HEK293 (cell line): Measurements from ENCODE around the gene LRCH1.
A peak's percentile ranks its signal among the peaks of the same experiment; 100 is the strongest.

ENCODE experiments used
- CTCF ChIA-PET: fragments of 350-600 bp; formaldehyde crosslinking; extraction: SDS; loops from one replicate; lab custom pipeline; 2021; ENCODE audit warnings: antibody characterized with exemption; lab: Yijun Ruan, JAX
- POLR2A ChIA-PET: fragments of 300-600 bp; formaldehyde crosslinking; extraction: SDS; loops from one replicate; lab custom pipeline; 2020; ENCODE audit warnings: antibody characterized with exemption, inconsistent platforms; lab: Yijun Ruan, JAX
- H3K27ac ChIP-seq: fragments of 200-500 bp; sonication (Bioruptor generic); 2 replicates; pipeline ENCODE4 v1.5.1; 2014; ENCODE audit warnings: low read depth, low read length, control low read depth, inconsistent platforms; ENCODE audit errors: extremely low read depth
- H3K36me3 ChIP-seq, 2 experiments: fragments of 200-500 bp in 1 of 2; sonication (Bioruptor generic) in 1 of 2; 1 replicate in 1 of 2; 2 replicates in 1 of 2; pipeline ENCODE4 v1.5.1; 2014 to 2017; ENCODE audit warnings: inconsistent platforms in 2 of 2, low read length in 2 of 2; ENCODE audit not compliant: control insufficient read depth in 2 of 2, insufficient read depth in 1 of 2
- H3K4me1 ChIP-seq: fragments of 200-500 bp; sonication (Bioruptor generic); 2 replicates; pipeline ENCODE4 v1.5.1; 2014; ENCODE audit warnings: mild to moderate bottlenecking, low read length, inconsistent platforms; ENCODE audit not compliant: control insufficient read depth, insufficient read depth
- H3K4me3 ChIP-seq: 2 replicates; pipeline ENCODE4 v1.5.1; 2011; ENCODE audit warnings: low read depth, mild to moderate bottlenecking, control low read depth, low read length, moderate library complexity
- H3K9me3 ChIP-seq: fragments of 200-500 bp; sonication (Bioruptor generic); 2 replicates; pipeline ENCODE4 v1.5.1; 2014; ENCODE audit warnings: low read depth, low read length, inconsistent platforms; ENCODE audit not compliant: control insufficient read depth, insufficient read depth
- ELK4 ChIP-seq: IDR thresholded peaks from 2 replicates; pipeline ENCODE4 v1.6.1; 2011; ENCODE audit warnings: mild to moderate bottlenecking, low read depth, low read length, borderline replicate concordance
- FEZF1 ChIP-seq: fragments of 450-650 bp; formaldehyde crosslinking; IDR thresholded peaks from 2 replicates; pipeline ENCODE4 v1.5.1; 2016; ENCODE audit warnings: missing biosample characterization, missing genetic modification characterization
- HOXC10 ChIP-seq: sonication (generic); formaldehyde crosslinking; IDR thresholded peaks from 2 replicates; pipeline ENCODE4 v1.8.1; 2023; ENCODE audit warnings: mild to moderate bottlenecking, missing genetic modification reagents
- KLF9 ChIP-seq: fragments of 450-650 bp; formaldehyde crosslinking; IDR thresholded peaks from 2 replicates; pipeline ENCODE4 v1.5.1; 2016; ENCODE audit warnings: missing biosample characterization, missing genetic modification characterization, low read depth
- MYNN ChIP-seq: fragments of 450-650 bp; formaldehyde crosslinking; IDR thresholded peaks from 2 replicates; pipeline ENCODE4 v1.5.1; 2016; ENCODE audit warnings: missing biosample characterization, missing genetic modification characterization, borderline replicate concordance
- OSR2 ChIP-seq: fragments of 450-650 bp; formaldehyde crosslinking; IDR thresholded peaks from 2 replicates; pipeline ENCODE4 v1.5.1; 2016; ENCODE audit warnings: missing biosample characterization, missing genetic modification characterization
- WT1 ChIP-seq: fragments of 450-650 bp; formaldehyde crosslinking; IDR thresholded peaks from 2 replicates; pipeline ENCODE4 v1.5.1; 2016; ENCODE audit warnings: missing biosample characterization, missing genetic modification characterization
- YY1 ChIP-seq: fragments of 450-650 bp; formaldehyde crosslinking; IDR thresholded peaks from 2 replicates; pipeline ENCODE4 v1.5.1; 2018; ENCODE audit warnings: missing biosample characterization, missing genetic modification characterization
- ZBTB8A ChIP-seq: fragments of 450-650 bp; formaldehyde crosslinking; IDR thresholded peaks from 2 replicates; pipeline ENCODE4 v1.5.1; 2016; ENCODE audit warnings: missing biosample characterization, missing genetic modification characterization
- ZEB2 ChIP-seq: fragments of 450-650 bp; formaldehyde crosslinking; IDR thresholded peaks from 2 replicates; pipeline ENCODE4 v1.5.1; 2016; ENCODE audit warnings: missing biosample characterization, missing genetic modification characterization
- ZFP37 ChIP-seq: fragments of 450-650 bp; formaldehyde crosslinking; IDR thresholded peaks from 2 replicates; pipeline ENCODE4 v1.5.1; 2016; ENCODE audit warnings: missing biosample characterization, missing genetic modification characterization
- ZNF169 ChIP-seq: fragments of 450-650 bp; formaldehyde crosslinking; IDR thresholded peaks from 2 replicates; pipeline ENCODE4 v1.5.1; 2016; ENCODE audit warnings: missing biosample characterization, missing genetic modification characterization
- ZNF2 ChIP-seq: fragments of 450-650 bp; formaldehyde crosslinking; IDR thresholded peaks from 2 replicates; pipeline ENCODE4 v1.5.1; 2016; ENCODE audit warnings: missing biosample characterization, missing genetic modification characterization
- ZNF350 ChIP-seq: fragments of 450-650 bp; formaldehyde crosslinking; IDR thresholded peaks from 2 replicates; pipeline ENCODE4 v1.5.0; 2017; ENCODE audit warnings: missing biosample characterization, mild to moderate bottlenecking, missing genetic modification characterization
- ZNF366 ChIP-seq: fragments of 450-650 bp; formaldehyde crosslinking; conservative IDR thresholded peaks from 2 replicates; pipeline ENCODE4 v1.5.1; 2016; ENCODE audit warnings: missing biosample characterization, missing genetic modification characterization
- ZNF37A ChIP-seq: fragments of 450-650 bp; IDR thresholded peaks from 2 replicates; pipeline ENCODE4 v1.5.1; 2018; ENCODE audit warnings: missing biosample characterization, missing genetic modification characterization
- ZNF513 ChIP-seq: fragments of 450-650 bp; IDR thresholded peaks from 2 replicates; pipeline ENCODE4 v1.5.1; 2018; ENCODE audit warnings: missing biosample characterization, missing genetic modification characterization
- ZNF701 ChIP-seq: fragments of 450-650 bp; formaldehyde crosslinking; IDR thresholded peaks from 2 replicates; pipeline ENCODE4 v1.5.1; 2016; ENCODE audit warnings: missing biosample characterization, missing genetic modification characterization
- ZNF76 ChIP-seq: fragments of 450-650 bp; formaldehyde crosslinking; IDR thresholded peaks from 2 replicates; pipeline ENCODE4; 2016; ENCODE audit warnings: low read depth, missing biosample characterization, missing genetic modification characterization, borderline replicate concordance
- ZNF843 ChIP-seq: fragments of 450-650 bp; formaldehyde crosslinking; IDR thresholded peaks from 2 replicates; pipeline ENCODE4 v1.5.1; 2016; ENCODE audit warnings: missing biosample characterization, missing genetic modification characterization
- ZSCAN16 ChIP-seq: fragments of 450-650 bp; formaldehyde crosslinking; IDR thresholded peaks from 2 replicates; pipeline ENCODE4 v1.5.1; 2016; ENCODE audit warnings: missing biosample characterization, missing genetic modification characterization
- TF ChIP-seq, protein P1 (sequence below): fragments of 450-650 bp; formaldehyde crosslinking; IDR thresholded peaks from 2 replicates; pipeline ENCODE4 v1.5.1; 2016; ENCODE audit warnings: missing biosample characterization, missing genetic modification characterization
- TF ChIP-seq, protein P2 (sequence below): fragments of 450-650 bp; formaldehyde crosslinking; IDR thresholded peaks from 2 replicates; pipeline ENCODE4 v1.5.1; 2017; ENCODE audit warnings: missing biosample characterization, missing genetic modification characterization
- TF ChIP-seq, protein P3 (sequence below): fragments of 450-650 bp; formaldehyde crosslinking; IDR thresholded peaks from 2 replicates; pipeline ENCODE4 v1.5.0; 2017; ENCODE audit warnings: missing biosample characterization, missing genetic modification characterization, borderline replicate concordance

LRCH1 gene

GRCh38 chr13:46649816-46650215 is 96.8 kb downstream of the LRCH1 start:
- Histone ChIP-seq H3K36me3 (no peaks in the 10 kb centered on the region), H3K27ac (no peak overlapping the region), H3K9me3 (no peaks in the 10 kb centered on the region)
- TF ChIP-seq, protein P1, sequence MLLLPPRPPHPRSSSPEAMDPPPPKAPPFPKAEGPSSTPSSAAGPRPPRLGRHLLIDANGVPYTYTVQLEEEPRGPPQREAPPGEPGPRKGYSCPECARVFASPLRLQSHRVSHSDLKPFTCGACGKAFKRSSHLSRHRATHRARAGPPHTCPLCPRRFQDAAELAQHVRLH (tag by site-specific recombination) = no peak
- TF ChIP-seq, all 188 proteins: peak for 0
- POLR2A ChIA-PET = no interaction called here
- CTCF ChIA-PET = no interaction called here
- H3K4me3 ChIP-seq = no peak overlapping the region
- H3K4me1 ChIP-seq = peaks cover 4% of the 10 kb centered on the region

DNA sequence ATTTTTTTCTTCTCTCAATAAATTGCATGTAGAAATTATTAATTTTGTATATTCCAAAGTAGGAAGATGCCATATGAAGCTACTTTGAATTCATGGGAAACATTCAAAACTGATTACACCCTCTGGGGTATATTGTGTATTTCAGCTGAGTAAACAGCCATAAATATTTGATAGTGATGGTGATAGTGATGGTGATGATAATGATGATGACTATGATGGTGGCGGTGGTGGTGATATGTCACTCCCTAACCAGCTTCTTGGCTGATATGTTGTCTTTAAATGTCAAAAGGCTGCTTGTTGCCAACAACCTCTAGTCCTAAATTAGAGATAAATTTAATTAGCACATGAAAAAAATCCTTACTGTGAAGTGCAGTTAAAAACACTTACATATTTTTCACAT is 102.0 kb downstream of the LRCH1 start:
- Histone ChIP-seq H3K9me3 (no peaks in the 10 kb centered on the region), H3K4me3 (no peak overlapping the region), H3K27ac (no peak overlapping the region), H3K36me3 (no peaks in the 10 kb centered on the region), H3K4me1 (peaks cover 4% of the 10 kb centered on the region; the same call in 1 of the 2 replicates)
- no peak for TF ChIP-seq ZNF350
- TF ChIP-seq ZNF37A (tag by site-specific recombination) = no peak
- TF ChIP-seq ZNF366 (tag by site-specific recombination) = no peak
- peak; percentile 54; the same call in 1 of the 2 replicates for TF ChIP-seq ZNF513
- no peak for TF ChIP-seq KLF9 (tag by site-specific recombination)
- TF ChIP-seq ZSCAN16 (tag by site-specific recombination) = no peak
- ChIA-PET CTCF (interaction anchor here (1.1 kb wide), 1 partner anchor 17 kb away, joined by 3 read pairs; no protein-coding TSS in a partner anchor), POLR2A (no interaction called here)

GRCh38 chr13:46655377-46656180 is 102.6 kb downstream of the LRCH1 start:
- no peaks in the 10 kb centered on the region for H3K9me3 ChIP-seq
- POLR2A ChIA-PET = no interaction called here
- CTCF ChIA-PET = interaction anchor here (1.1 kb wide), 1 partner anchor 17 kb away, joined by 3 read pairs; no protein-coding TSS in a partner anchor
- no peak overlapping the region for H3K27ac ChIP-seq
- H3K4me1 ChIP-seq = peaks cover 4% of the 10 kb centered on the region; the same call in 1 of the 2 replicates
- no peak overlapping the region for H3K4me3 ChIP-seq
- no peaks in the 10 kb centered on the region for H3K36me3 ChIP-seq
- TF ChIP-seq, protein P2, sequence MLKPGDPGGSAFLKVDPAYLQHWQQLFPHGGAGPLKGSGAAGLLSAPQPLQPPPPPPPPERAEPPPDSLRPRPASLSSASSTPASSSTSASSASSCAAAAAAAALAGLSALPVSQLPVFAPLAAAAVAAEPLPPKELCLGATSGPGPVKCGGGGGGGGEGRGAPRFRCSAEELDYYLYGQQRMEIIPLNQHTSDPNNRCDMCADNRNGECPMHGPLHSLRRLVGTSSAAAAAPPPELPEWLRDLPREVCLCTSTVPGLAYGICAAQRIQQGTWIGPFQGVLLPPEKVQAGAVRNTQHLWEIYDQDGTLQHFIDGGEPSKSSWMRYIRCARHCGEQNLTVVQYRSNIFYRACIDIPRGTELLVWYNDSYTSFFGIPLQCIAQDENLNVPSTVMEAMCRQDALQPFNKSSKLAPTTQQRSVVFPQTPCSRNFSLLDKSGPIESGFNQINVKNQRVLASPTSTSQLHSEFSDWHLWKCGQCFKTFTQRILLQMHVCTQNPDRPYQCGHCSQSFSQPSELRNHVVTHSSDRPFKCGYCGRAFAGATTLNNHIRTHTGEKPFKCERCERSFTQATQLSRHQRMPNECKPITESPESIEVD (tag by site-specific recombination) = peak; percentile 80
- no peak for TF ChIP-seq ZNF2
- TF ChIP-seq ZEB2 (tag by site-specific recombination) = 0 out of 2 replicates have a peak, but pooled peaks have one; percentile 32
- TF ChIP-seq FEZF1 = peak; percentile 85
- 0 out of 2 replicates have a peak, but pooled peaks have one; percentile 26 for TF ChIP-seq ZNF843 (tag by site-specific recombination)
- TF ChIP-seq ZFP37 (tag by site-specific recombination) = no peak
- no peak for TF ChIP-seq YY1 (tag by site-specific recombination)
- no peak for TF ChIP-seq ZNF169
- TF ChIP-seq, protein P3, sequence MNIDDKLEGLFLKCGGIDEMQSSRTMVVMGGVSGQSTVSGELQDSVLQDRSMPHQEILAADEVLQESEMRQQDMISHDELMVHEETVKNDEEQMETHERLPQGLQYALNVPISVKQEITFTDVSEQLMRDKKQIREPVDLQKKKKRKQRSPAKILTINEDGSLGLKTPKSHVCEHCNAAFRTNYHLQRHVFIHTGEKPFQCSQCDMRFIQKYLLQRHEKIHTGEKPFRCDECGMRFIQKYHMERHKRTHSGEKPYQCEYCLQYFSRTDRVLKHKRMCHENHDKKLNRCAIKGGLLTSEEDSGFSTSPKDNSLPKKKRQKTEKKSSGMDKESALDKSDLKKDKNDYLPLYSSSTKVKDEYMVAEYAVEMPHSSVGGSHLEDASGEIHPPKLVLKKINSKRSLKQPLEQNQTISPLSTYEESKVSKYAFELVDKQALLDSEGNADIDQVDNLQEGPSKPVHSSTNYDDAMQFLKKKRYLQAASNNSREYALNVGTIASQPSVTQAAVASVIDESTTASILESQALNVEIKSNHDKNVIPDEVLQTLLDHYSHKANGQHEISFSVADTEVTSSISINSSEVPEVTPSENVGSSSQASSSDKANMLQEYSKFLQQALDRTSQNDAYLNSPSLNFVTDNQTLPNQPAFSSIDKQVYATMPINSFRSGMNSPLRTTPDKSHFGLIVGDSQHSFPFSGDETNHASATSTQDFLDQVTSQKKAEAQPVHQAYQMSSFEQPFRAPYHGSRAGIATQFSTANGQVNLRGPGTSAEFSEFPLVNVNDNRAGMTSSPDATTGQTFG (tag by site-specific recombination) = no peak
- no peak for TF ChIP-seq HOXC10 (CRISPR knock-in tag)
- TF ChIP-seq ZNF76 = no peak
- TF ChIP-seq ZBTB8A = no peak
- TF ChIP-seq OSR2 (tag by site-specific recombination) = peak; percentile 42; the same call in 1 of the 2 replicates
- TF ChIP-seq ZNF366 (tag by site-specific recombination) = peak; percentile 31; the same call in 1 of the 2 replicates
- TF ChIP-seq ZNF701 (tag by site-specific recombination) = no peak
- TF ChIP-seq ELK4 = no peak
- TF ChIP-seq MYNN = no peak
- TF ChIP-seq WT1 (tag by site-specific recombination) = no peak
